ENCODE results near the gene PI16.

DNA sequence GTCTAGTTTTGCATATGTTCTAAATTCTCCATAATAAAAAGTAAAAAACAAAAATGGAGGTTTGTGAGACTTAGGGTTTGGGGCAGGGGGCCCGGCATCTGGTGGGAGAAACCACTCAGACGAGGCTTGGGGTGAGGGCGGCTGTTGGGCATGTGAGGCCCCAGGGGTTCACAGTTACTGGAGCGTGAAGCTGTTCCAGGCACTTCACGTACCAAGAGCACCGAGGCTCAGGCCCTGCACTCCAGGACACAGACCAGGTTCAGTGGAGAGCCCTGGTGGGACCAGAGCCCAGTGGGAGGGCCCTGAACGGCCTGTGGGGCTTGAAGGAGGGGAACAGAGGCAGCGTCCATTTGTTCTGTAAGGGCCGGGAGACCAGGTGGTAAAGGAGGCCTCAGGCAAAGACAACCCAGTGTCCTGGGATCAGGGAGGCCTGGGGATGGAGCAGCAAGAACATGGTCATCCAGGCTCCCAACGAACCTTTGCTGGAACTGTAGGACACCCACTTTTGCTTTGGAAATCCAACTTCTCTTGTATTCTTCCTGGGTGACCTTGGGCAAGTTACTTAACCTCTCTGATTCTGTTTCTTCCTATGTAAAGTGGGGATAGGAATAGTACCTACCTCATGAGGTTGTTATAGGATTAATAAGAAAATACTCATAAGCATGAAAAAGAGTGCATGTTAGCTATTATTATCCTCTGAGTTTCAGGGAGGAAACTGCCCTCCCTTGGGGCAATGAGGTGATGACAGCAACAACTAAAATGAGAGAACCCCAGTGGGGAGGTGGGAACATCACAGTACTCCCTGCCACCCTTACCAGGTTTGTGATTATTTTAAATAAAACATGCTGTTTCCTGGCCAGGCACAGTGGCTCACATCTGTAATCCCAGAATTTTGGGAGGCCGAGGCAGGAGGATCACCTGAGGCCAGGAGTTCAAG is 49.8 kb downstream of the PI16 start:
- TF ChIP-seq CREB1 (CRISPR knock-in tag; IDR thresholded peaks at IDR 0.05; ENCODE audit: low read depth) (no peak), EZH2phosphoT487 (IDR thresholded peaks at IDR 0.05; ENCODE audit: unreplicated experiment) (no peak), EZH2 (IDR thresholded peaks at IDR 0.05; ENCODE audit: low read depth, unreplicated experiment) (no peak), POLR2AphosphoS5 (IDR thresholded peaks at IDR 0.05; ENCODE audit: low read depth) (no peak), ZNF331 (CRISPR knock-in tag; IDR thresholded peaks at IDR 0.05; ENCODE audit: low read depth) (no peak)
- TF ChIP-seq, protein P1, sequence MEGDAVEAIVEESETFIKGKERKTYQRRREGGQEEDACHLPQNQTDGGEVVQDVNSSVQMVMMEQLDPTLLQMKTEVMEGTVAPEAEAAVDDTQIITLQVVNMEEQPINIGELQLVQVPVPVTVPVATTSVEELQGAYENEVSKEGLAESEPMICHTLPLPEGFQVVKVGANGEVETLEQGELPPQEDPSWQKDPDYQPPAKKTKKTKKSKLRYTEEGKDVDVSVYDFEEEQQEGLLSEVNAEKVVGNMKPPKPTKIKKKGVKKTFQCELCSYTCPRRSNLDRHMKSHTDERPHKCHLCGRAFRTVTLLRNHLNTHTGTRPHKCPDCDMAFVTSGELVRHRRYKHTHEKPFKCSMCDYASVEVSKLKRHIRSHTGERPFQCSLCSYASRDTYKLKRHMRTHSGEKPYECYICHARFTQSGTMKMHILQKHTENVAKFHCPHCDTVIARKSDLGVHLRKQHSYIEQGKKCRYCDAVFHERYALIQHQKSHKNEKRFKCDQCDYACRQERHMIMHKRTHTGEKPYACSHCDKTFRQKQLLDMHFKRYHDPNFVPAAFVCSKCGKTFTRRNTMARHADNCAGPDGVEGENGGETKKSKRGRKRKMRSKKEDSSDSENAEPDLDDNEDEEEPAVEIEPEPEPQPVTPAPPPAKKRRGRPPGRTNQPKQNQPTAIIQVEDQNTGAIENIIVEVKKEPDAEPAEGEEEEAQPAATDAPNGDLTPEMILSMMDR (conservative IDR thresholded peaks at IDR 0.05; ENCODE audit: low read depth in 2 of 2), result no peak
- TF ChIP-seq, protein P2, sequence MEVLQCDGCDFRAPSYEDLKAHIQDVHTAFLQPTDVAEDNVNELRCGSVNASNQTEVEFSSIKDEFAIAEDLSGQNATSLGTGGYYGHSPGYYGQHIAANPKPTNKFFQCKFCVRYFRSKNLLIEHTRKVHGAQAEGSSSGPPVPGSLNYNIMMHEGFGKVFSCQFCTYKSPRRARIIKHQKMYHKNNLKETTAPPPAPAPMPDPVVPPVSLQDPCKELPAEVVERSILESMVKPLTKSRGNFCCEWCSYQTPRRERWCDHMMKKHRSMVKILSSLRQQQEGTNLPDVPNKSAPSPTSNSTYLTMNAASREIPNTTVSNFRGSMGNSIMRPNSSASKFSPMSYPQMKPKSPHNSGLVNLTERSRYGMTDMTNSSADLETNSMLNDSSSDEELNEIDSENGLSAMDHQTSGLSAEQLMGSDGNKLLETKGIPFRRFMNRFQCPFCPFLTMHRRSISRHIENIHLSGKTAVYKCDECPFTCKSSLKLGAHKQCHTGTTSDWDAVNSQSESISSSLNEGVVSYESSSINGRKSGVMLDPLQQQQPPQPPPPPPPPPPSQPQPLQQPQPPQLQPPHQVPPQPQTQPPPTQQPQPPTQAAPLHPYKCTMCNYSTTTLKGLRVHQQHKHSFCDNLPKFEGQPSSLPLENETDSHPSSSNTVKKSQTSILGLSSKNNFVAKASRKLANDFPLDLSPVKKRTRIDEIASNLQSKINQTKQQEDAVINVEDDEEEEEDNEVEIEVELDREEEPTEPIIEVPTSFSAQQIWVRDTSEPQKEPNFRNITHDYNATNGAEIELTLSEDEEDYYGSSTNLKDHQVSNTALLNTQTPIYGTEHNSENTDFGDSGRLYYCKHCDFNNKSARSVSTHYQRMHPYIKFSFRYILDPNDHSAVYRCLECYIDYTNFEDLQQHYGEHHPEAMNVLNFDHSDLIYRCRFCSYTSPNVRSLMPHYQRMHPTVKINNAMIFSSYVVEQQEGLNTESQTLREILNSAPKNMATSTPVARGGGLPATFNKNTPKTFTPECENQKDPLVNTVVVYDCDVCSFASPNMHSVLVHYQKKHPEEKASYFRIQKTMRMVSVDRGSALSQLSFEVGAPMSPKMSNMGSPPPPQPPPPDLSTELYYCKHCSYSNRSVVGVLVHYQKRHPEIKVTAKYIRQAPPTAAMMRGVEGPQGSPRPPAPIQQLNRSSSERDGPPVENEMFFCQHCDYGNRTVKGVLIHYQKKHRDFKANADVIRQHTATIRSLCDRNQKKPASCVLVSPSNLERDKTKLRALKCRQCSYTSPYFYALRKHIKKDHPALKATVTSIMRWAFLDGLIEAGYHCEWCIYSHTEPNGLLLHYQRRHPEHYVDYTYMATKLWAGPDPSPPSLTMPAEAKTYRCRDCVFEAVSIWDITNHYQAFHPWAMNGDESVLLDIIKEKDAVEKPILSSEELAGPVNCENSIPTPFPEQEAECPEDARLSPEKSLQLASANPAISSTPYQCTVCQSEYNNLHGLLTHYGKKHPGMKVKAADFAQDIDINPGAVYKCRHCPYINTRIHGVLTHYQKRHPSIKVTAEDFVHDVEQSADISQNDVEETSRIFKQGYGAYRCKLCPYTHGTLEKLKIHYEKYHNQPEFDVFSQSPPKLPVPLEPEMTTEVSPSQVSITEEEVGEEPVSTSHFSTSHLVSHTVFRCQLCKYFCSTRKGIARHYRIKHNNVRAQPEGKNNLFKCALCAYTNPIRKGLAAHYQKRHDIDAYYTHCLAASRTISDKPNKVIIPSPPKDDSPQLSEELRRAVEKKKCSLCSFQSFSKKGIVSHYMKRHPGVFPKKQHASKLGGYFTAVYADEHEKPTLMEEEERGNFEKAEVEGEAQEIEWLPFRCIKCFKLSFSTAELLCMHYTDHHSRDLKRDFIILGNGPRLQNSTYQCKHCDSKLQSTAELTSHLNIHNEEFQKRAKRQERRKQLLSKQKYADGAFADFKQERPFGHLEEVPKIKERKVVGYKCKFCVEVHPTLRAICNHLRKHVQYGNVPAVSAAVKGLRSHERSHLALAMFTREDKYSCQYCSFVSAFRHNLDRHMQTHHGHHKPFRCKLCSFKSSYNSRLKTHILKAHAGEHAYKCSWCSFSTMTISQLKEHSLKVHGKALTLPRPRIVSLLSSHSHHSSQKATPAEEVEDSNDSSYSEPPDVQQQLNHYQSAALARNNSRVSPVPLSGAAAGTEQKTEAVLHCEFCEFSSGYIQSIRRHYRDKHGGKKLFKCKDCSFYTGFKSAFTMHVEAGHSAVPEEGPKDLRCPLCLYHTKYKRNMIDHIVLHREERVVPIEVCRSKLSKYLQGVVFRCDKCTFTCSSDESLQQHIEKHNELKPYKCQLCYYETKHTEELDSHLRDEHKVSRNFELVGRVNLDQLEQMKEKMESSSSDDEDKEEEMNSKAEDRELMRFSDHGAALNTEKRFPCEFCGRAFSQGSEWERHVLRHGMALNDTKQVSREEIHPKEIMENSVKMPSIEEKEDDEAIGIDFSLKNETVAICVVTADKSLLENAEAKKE (CRISPR knock-in tag; IDR thresholded peaks at IDR 0.05), result no peak

Data from GM23338 (cell line).